IMR-90 (cell line): Measurements from ENCODE around the gene PHF21A. TPM values are rescaled to one million over a fixed set of nuclear protein-coding genes. Genes with fewer than 3 reads are reported as not detected.

Experiments used
- ATAC-seq: fragments of 200-7000 bp; cut with Tn5 transposase; 2 replicates; pipeline ENCODE4 v1.9.1; 2020; ENCODE audit warnings: low read depth, mild to moderate bottlenecking, moderate library complexity
- BruUV-seq: library from RNA; stranded (reverse); fragments of 400-500 nt; replicated peaks from 2 replicates; lab custom pipeline; 2021; lab: Mats Ljungman, UMichigan
- CTCF ChIA-PET: fragments of 300-600 bp; formaldehyde crosslinking; extraction: SDS; loops from one replicate; lab custom pipeline; 2021; ENCODE audit warnings: antibody characterized with exemption; lab: Yijun Ruan, JAX
- POLR2A ChIA-PET: fragments of 300-600 bp; sonication (Branson Sonifier 250); formaldehyde crosslinking; loops from one replicate; lab custom pipeline; 2022; ENCODE audit warnings: antibody characterized with exemption; ENCODE audit not compliant: unreplicated experiment; lab: Charles Lee
- DNase-seq: peaks from one replicate; pipeline ENCODE4 v3.0.0; 2013
- H2AFZ ChIP-seq: replicated peaks from 2 replicates; pipeline ENCODE3; 2013; ENCODE audit warnings: low read length, mild to moderate bottlenecking; ENCODE audit not compliant: poor library complexity
- H2AK5ac ChIP-seq: 2 replicates; pipeline ENCODE4 v1.6.1; 2013; ENCODE audit warnings: low read depth, low read length, inconsistent platforms
- H2AK9ac ChIP-seq: replicated peaks from 2 replicates; pipeline ENCODE3; 2013; ENCODE audit warnings: mild to moderate bottlenecking, low read depth, low read length, moderate library complexity; ENCODE audit not compliant: poor library complexity
- H2BK120ac ChIP-seq: 2 replicates; pipeline ENCODE4 v1.6.1; 2013; ENCODE audit warnings: low read depth, low read length, inconsistent platforms
- H2BK15ac ChIP-seq: 3 replicates; pipeline ENCODE4 v1.6.1; 2013; ENCODE audit warnings: low read depth, low read length, inconsistent platforms
- H2BK20ac ChIP-seq: 2 replicates; pipeline ENCODE4 v1.6.1; 2013; ENCODE audit warnings: low read depth, mild to moderate bottlenecking, inconsistent platforms, low read length, moderate library complexity
- H2BK5ac ChIP-seq: 2 replicates; pipeline ENCODE4 v1.6.1; 2013; ENCODE audit warnings: mild to moderate bottlenecking, low read depth, low read length, inconsistent platforms; ENCODE audit not compliant: poor library complexity, severe bottlenecking
- H3K14ac ChIP-seq: replicated peaks from 2 replicates; pipeline ENCODE4 v1.6.1; 2013; ENCODE audit warnings: low read depth, low read length, inconsistent platforms
- H3K18ac ChIP-seq: 2 replicates; pipeline ENCODE4 v1.6.1; 2013; ENCODE audit warnings: low read depth, low read length, control low read depth
- H3K23ac ChIP-seq: 2 replicates; pipeline ENCODE4 v1.6.1; 2013; ENCODE audit warnings: low read depth, low read length, inconsistent platforms
- H3K27ac ChIP-seq: 2 replicates; pipeline ENCODE4 v1.5.1; 2013; ENCODE audit warnings: mild to moderate bottlenecking, control low read depth, low read length; ENCODE audit not compliant: insufficient read depth
- H3K27me3 ChIP-seq: 2 replicates; pipeline ENCODE4 v1.6.1; 2013; ENCODE audit warnings: low read length; ENCODE audit not compliant: control insufficient read depth, insufficient read depth
- H3K36me3 ChIP-seq: 2 replicates; pipeline ENCODE4 v1.6.1; 2013; ENCODE audit warnings: low read length, mixed read lengths; ENCODE audit not compliant: control insufficient read depth, insufficient read depth
- H3K4ac ChIP-seq: 2 replicates; pipeline ENCODE4 v1.6.1; 2013; ENCODE audit warnings: low read depth, low read length, inconsistent platforms
- H3K4me1 ChIP-seq: 2 replicates; pipeline ENCODE4 v1.6.1; 2013; ENCODE audit warnings: low read length, mixed read lengths; ENCODE audit not compliant: control insufficient read depth, insufficient read depth
- H3K4me2 ChIP-seq: 2 replicates; pipeline ENCODE4 v1.6.1; 2013; ENCODE audit warnings: low read depth, mild to moderate bottlenecking, control low read depth, low read length, moderate library complexity
- H3K4me3 ChIP-seq: 2 replicates; pipeline ENCODE4 v1.5.1; 2013; ENCODE audit warnings: low read depth, mild to moderate bottlenecking, control low read depth, low read length, moderate library complexity; ENCODE audit not compliant: insufficient read depth
- H3K56ac ChIP-seq: 2 replicates; pipeline ENCODE4 v1.6.1; 2013; ENCODE audit warnings: low read length, inconsistent platforms; ENCODE audit not compliant: insufficient read depth; ENCODE audit errors: extremely low read depth
- H3K79me1 ChIP-seq, 2 experiments: 2 replicates each; pipeline ENCODE4 v1.6.1; 2013; ENCODE audit warnings: low read length in 2 of 2, inconsistent platforms in 1 of 2, low read depth in 1 of 2
- H3K9ac ChIP-seq: 2 replicates; pipeline ENCODE4 v1.6.1; 2013; ENCODE audit warnings: low read depth, low read length, control low read depth
- H3K9me1 ChIP-seq: 2 replicates; pipeline ENCODE4 v1.6.1; 2013; ENCODE audit warnings: low read length, inconsistent platforms; ENCODE audit not compliant: insufficient read depth
- H3K9me3 ChIP-seq: 2 replicates; pipeline ENCODE4 v1.6.1; 2013; ENCODE audit warnings: low read length; ENCODE audit not compliant: control insufficient read depth, insufficient read depth
- H4K20me1 ChIP-seq: 2 replicates; pipeline ENCODE4 v1.6.1; 2013; ENCODE audit warnings: low read length, inconsistent platforms; ENCODE audit not compliant: insufficient read depth
- H4K5ac ChIP-seq: 2 replicates; pipeline ENCODE4 v1.6.1; 2013; ENCODE audit warnings: mild to moderate bottlenecking, low read depth, low read length, control low read depth
- H4K8ac ChIP-seq, 2 experiments: 2 replicates each; pipeline ENCODE4 v1.6.1; 2013; ENCODE audit warnings: low read depth in 2 of 2, low read length in 2 of 2, control low read depth in 1 of 2, inconsistent platforms in 1 of 2
- H4K91ac ChIP-seq: 2 replicates; pipeline ENCODE4 v1.6.1; 2013; ENCODE audit warnings: low read depth, low read length, inconsistent platforms; ENCODE audit not compliant: insufficient read depth
- CEBPB ChIP-seq: IDR thresholded peaks from 2 replicates; pipeline ENCODE4 v1.6.1; 2012; ENCODE audit warnings: low read depth, low read length, improper control_type of control experiment
- CHD1 ChIP-seq: IDR thresholded peaks from 2 replicates; pipeline ENCODE4 v1.6.1; 2012; ENCODE audit warnings: low read depth, low read length, improper control_type of control experiment
- CTCF ChIP-seq: conservative IDR thresholded peaks from 2 replicates; pipeline ENCODE4 v1.5.1; 2012; ENCODE audit warnings: mild to moderate bottlenecking, low read depth, low read length, improper control_type of control experiment
- FOS ChIP-seq: fragments of 150-350 bp; IDR thresholded peaks from 2 replicates; pipeline ENCODE4 v1.6.1; 2016; ENCODE audit warnings: low read depth, low read length
- MAFK ChIP-seq: IDR thresholded peaks from 2 replicates; pipeline ENCODE4 v1.6.1; 2012; ENCODE audit warnings: low read depth, low read length, improper control_type of control experiment
- NFE2L2 ChIP-seq: fragments of 150-350 bp; IDR thresholded peaks from 2 replicates; pipeline ENCODE4 v1.6.1; 2016; ENCODE audit warnings: low read depth, mild to moderate bottlenecking, low read length
- POLR2A ChIP-seq: IDR thresholded peaks from 2 replicates; pipeline ENCODE4 v1.6.1; 2012; ENCODE audit warnings: mild to moderate bottlenecking, low read depth, low read length
- SMC3 ChIP-seq: fragments of 150-350 bp; IDR thresholded peaks from 2 replicates; pipeline ENCODE4 v1.6.1; 2016; ENCODE audit warnings: low read depth, mild to moderate bottlenecking, antibody characterized with exemption, low read length, moderate library complexity
- WGBS, 2 experiments: methylation state at CpG; one replicate each; pipeline versions ENCODE4 v1.1.5 to v1.1.7; 2013; ENCODE audit warnings: missing lambda C conversion rate in 2 of 2; ENCODE audit not compliant: insufficient read length in 1 of 2; ENCODE audit errors: extremely low coverage in 2 of 2; 5-methylcytosine and 5-hydroxymethylcytosine counted together
- dilution Hi-C: fragments of 300-500 bp; cut with HindIII; formaldehyde crosslinking; loops from one replicate; pipeline ENCODE4 v1.14.3; 2018; ENCODE audit warnings: low sequenced_read_pairs; ENCODE audit not compliant: unreplicated experiment
- in situ Hi-C: fragments of 300-500 bp; cut with MboI; formaldehyde crosslinking; loops from 3 replicates; pipeline ENCODE4 v1.14.3; 2019; ENCODE audit warnings: low sequenced_read_pairs, inconsistent platforms, mixed read lengths
- intact Hi-C: fragments of 100-400 bp; cut with micrococcal nuclease; formaldehyde crosslinking; loops from 2 replicates; pipeline ENCODE4 v1.10.0; 2022
- polyA plus RNA-seq, 3 experiments: library from polyadenylated mRNA; depleted of rRNA; stranded (reverse); fragments of >200 nt; gene quantifications; 2 replicates each; pipeline ENCODE4 v1.2.3, GENCODE V29; 2012; ENCODE audit warnings: low replicate concordance in 1 of 3
- total RNA-seq: library from RNA; depleted of rRNA; stranded (reverse); fragments of >200 nt; gene quantifications from 2 replicates; pipeline ENCODE4 v1.2.3, GENCODE V29; 2012

Gene PHF21A
- total and polyA plus RNA-seq, 2 of the 4 experiments (the other 2 are of a cell fraction): 9.0 to 20.6 TPM

GRCh38 chr11:46141597-46141996, 20.3 kb upstream of the PHF21A start:
- no peak overlapping the region for H2AFZ ChIP-seq
- DNase-seq: no peak
- no peak overlapping the region for H2BK120ac ChIP-seq
- no peak overlapping the region for H3K14ac ChIP-seq
- H3K4me1 ChIP-seq: no peaks in the 10 kb centered on the region
- no peak overlapping the region for H4K8ac ChIP-seq
- H3K18ac ChIP-seq: no peak overlapping the region
- in situ Hi-C loops (no loop called here), intact Hi-C loops (no loop called here), dilution Hi-C loops (no loop called here)
- no peaks in the 10 kb centered on the region for H3K9me1 ChIP-seq
- H2BK5ac ChIP-seq: no peak overlapping the region
- no peak overlapping the region for H3K4me3 ChIP-seq
- H3K23ac ChIP-seq: no peak overlapping the region
- H4K20me1 ChIP-seq: no peaks in the 10 kb centered on the region
- no peak overlapping the region for H3K4ac ChIP-seq
- H4K5ac ChIP-seq: no peak overlapping the region
- no peak overlapping the region for H3K56ac ChIP-seq
- no peak overlapping the region for H3K27ac ChIP-seq
- H3K9me3 ChIP-seq: no peaks in the 10 kb centered on the region
- TF ChIP-seq CEBPB: no peak
- TF ChIP-seq SMC3: no peak
- no peak for TF ChIP-seq CHD1
- no peak for TF ChIP-seq FOS
- TF ChIP-seq NFE2L2: no peak
- TF ChIP-seq CTCF: no peak
- TF ChIP-seq POLR2A: no peak
- TF ChIP-seq MAFK: no peak
- H3K4me2 ChIP-seq: no peak overlapping the region
- no peak overlapping the region for H2BK15ac ChIP-seq
- ATAC-seq: no peak
- CTCF ChIA-PET: no interaction called here
- BruUV-seq: no TSS peak
- H3K9ac ChIP-seq: no peak overlapping the region
- H2AK9ac ChIP-seq: no peak overlapping the region
- H3K27me3 ChIP-seq: peaks cover 19% of the 10 kb centered on the region
- H2AK5ac ChIP-seq: no peak overlapping the region
- no peaks in the 10 kb centered on the region for H3K36me3 ChIP-seq
- H2BK20ac ChIP-seq: no peak overlapping the region
- POLR2A ChIA-PET: no interaction called here
- H4K91ac ChIP-seq: no peak overlapping the region
- WGBS, 2 experiments: 100% methylated on average over 2 of the region's 3 CpGs; no CpG with 5 or more reads in 1 of the 2 experiments
- no peaks in the 10 kb centered on the region for H3K79me1 ChIP-seq
